Cardiac fibroblast (primary cell): Measurements from ENCODE around the gene TMEFF2.

Experiments
- DNase-seq, 2 donors: peaks; one replicate each; pipeline versions ENCODE4 v3.0.0 to v3.0.0-alpha.2; 2010; ENCODE audit warnings: low read depth in 2 of 2
- H3K4me3 ChIP-seq, 2 donors: replicated peaks in 1 of 2; 1 replicate in 1 of 2; 2 replicates in 1 of 2; pipeline ENCODE4 v1.5.1; 2011; ENCODE audit warnings: low read depth in 2 of 2, low read length in 2 of 2, mild to moderate bottlenecking in 2 of 2, moderate library complexity in 1 of 2
- CTCF ChIP-seq: IDR thresholded peaks from one replicate; pipeline ENCODE4 v1.5.1; 2011; ENCODE audit warnings: low read depth, mild to moderate bottlenecking, low read length, inconsistent platforms

Gene TMEFF2

DNA sequence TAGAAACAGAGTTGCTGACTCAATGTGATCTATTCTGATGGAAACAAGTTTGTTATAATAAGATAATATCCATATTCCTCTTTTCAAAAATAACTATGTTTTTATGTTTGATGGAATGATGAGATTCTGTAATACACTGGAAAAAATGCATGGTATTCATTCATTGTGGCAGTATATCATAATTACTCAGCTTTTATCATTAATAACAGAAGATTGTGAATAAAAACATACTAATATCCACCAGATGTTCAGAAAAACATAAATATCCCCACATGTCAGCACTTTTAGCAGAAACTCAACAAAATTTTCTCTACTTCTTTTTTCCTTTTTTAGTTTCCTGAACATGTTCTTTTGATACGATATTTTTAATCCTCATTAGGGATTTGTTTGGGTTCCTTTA lies 217.0 kb downstream of the TMEFF2 start:
- no peak overlapping the region for H3K4me3 ChIP-seq
- TF ChIP-seq CTCF = no peak
- peak in 1 of 2 donors; percentile 18 for DNase-seq

DNA sequence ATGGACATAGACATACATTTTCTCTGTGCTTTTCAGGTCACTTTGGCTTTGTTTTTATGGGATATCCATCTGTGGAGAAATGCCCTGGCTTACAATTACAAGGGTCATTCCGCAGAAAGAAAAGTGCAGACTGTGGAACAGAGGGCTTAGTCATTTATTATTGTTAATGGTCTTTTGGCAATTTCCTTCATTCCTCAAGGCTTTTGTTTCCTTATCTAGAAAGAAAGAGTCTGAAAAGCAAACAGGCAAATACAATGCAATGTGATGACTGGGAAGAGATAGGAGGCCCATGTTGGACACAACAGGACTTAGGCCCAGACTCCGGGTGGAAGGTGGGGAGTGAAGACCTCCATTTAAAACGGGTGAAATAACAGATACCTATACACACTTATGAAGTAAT lies 218.3 kb downstream of the TMEFF2 start:
- peak; percentile 72 to 80 for DNase-seq
- no peak overlapping the region for H3K4me3 ChIP-seq
- no peak for TF ChIP-seq CTCF

GRCh38 chr2:191974676-191975075 lies 220.1 kb downstream of the TMEFF2 start:
- no peak for TF ChIP-seq CTCF
- DNase-seq = no peak
- H3K4me3 ChIP-seq = no peak overlapping the region

DNA sequence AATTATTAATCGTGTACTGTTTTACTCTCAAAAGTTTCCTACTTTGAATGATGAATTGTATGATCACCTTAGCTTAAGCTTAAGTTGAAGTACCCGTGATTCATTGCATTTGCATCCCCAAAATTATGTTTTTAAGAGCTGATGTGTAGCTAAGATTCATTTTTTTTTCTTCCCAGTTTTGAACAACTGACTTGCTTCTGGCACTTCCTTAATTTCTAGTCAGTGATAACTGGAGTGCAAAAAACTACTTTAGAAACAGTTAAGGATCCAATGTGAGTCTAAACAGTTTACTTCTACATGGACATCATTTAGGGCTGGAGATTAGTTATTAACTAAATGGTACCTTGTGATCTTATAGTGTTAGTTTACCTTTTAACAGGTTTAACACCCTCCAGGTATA lies 223.9 kb downstream of the TMEFF2 start:
- no peak overlapping the region for H3K4me3 ChIP-seq
- no peak for TF ChIP-seq CTCF
- DNase-seq = no peak

GRCh38 chr2:191968120-191968519 lies 226.6 kb downstream of the TMEFF2 start:
- TF ChIP-seq CTCF = no peak
- no peak for DNase-seq

GRCh38 chr2:191965733-191966132 lies 229.0 kb downstream of the TMEFF2 start:
- DNase-seq = no peak
- no peak for TF ChIP-seq CTCF
- H3K4me3 ChIP-seq = no peak overlapping the region

More at GRCh38 chr2:191968120-191968519, 226.6 kb downstream of the TMEFF2 start:
- H3K4me3 ChIP-seq = no peak overlapping the region

GRCh38 chr2:191961556-191961955 lies 233.2 kb downstream of the TMEFF2 start:
- H3K4me3 ChIP-seq = no peak overlapping the region
- TF ChIP-seq CTCF = no peak
- no peak for DNase-seq
